IMR-90 (cell line): ENCODE results near the gene DOK3. TPM values are rescaled to one million over a fixed set of nuclear protein-coding genes. Genes with fewer than 3 reads are reported as not detected.

Source experiments
- ATAC-seq: fragments of 200-7000 bp; cut with Tn5 transposase; 2 replicates; pipeline ENCODE4 v1.9.1; 2020; ENCODE audit warnings: low read depth, mild to moderate bottlenecking, moderate library complexity
- BruUV-seq: library from RNA; stranded (reverse); fragments of 400-500 nt; replicated peaks from 2 replicates; lab custom pipeline; 2021; lab: Mats Ljungman, UMichigan
- CTCF ChIA-PET: fragments of 300-600 bp; formaldehyde crosslinking; extraction: SDS; loops from one replicate; lab custom pipeline; 2021; ENCODE audit warnings: antibody characterized with exemption; lab: Yijun Ruan, JAX
- POLR2A ChIA-PET: fragments of 300-600 bp; sonication (Branson Sonifier 250); formaldehyde crosslinking; loops from one replicate; lab custom pipeline; 2022; ENCODE audit warnings: antibody characterized with exemption; ENCODE audit not compliant: unreplicated experiment; lab: Charles Lee
- DNase-seq: peaks from one replicate; pipeline ENCODE4 v3.0.0; 2013
- H2AFZ ChIP-seq: replicated peaks from 2 replicates; pipeline ENCODE3; 2013; ENCODE audit warnings: low read length, mild to moderate bottlenecking; ENCODE audit not compliant: poor library complexity
- H2AK5ac ChIP-seq: 2 replicates; pipeline ENCODE4 v1.6.1; 2013; ENCODE audit warnings: low read depth, low read length, inconsistent platforms
- H2AK9ac ChIP-seq: replicated peaks from 2 replicates; pipeline ENCODE3; 2013; ENCODE audit warnings: mild to moderate bottlenecking, low read depth, low read length, moderate library complexity; ENCODE audit not compliant: poor library complexity
- H2BK120ac ChIP-seq: 2 replicates; pipeline ENCODE4 v1.6.1; 2013; ENCODE audit warnings: low read depth, low read length, inconsistent platforms
- H2BK15ac ChIP-seq: 3 replicates; pipeline ENCODE4 v1.6.1; 2013; ENCODE audit warnings: low read depth, low read length, inconsistent platforms
- H2BK20ac ChIP-seq: 2 replicates; pipeline ENCODE4 v1.6.1; 2013; ENCODE audit warnings: low read depth, mild to moderate bottlenecking, inconsistent platforms, low read length, moderate library complexity
- H2BK5ac ChIP-seq: 2 replicates; pipeline ENCODE4 v1.6.1; 2013; ENCODE audit warnings: mild to moderate bottlenecking, low read depth, low read length, inconsistent platforms; ENCODE audit not compliant: poor library complexity, severe bottlenecking
- H3K14ac ChIP-seq: replicated peaks from 2 replicates; pipeline ENCODE4 v1.6.1; 2013; ENCODE audit warnings: low read depth, low read length, inconsistent platforms
- H3K18ac ChIP-seq: 2 replicates; pipeline ENCODE4 v1.6.1; 2013; ENCODE audit warnings: low read depth, low read length, control low read depth
- H3K23ac ChIP-seq: 2 replicates; pipeline ENCODE4 v1.6.1; 2013; ENCODE audit warnings: low read depth, low read length, inconsistent platforms
- H3K27ac ChIP-seq: 2 replicates; pipeline ENCODE4 v1.5.1; 2013; ENCODE audit warnings: mild to moderate bottlenecking, control low read depth, low read length; ENCODE audit not compliant: insufficient read depth
- H3K27me3 ChIP-seq: 2 replicates; pipeline ENCODE4 v1.6.1; 2013; ENCODE audit warnings: low read length; ENCODE audit not compliant: control insufficient read depth, insufficient read depth
- H3K36me3 ChIP-seq: 2 replicates; pipeline ENCODE4 v1.6.1; 2013; ENCODE audit warnings: low read length, mixed read lengths; ENCODE audit not compliant: control insufficient read depth, insufficient read depth
- H3K4ac ChIP-seq: 2 replicates; pipeline ENCODE4 v1.6.1; 2013; ENCODE audit warnings: low read depth, low read length, inconsistent platforms
- H3K4me1 ChIP-seq: 2 replicates; pipeline ENCODE4 v1.6.1; 2013; ENCODE audit warnings: low read length, mixed read lengths; ENCODE audit not compliant: control insufficient read depth, insufficient read depth
- H3K4me2 ChIP-seq: 2 replicates; pipeline ENCODE4 v1.6.1; 2013; ENCODE audit warnings: low read depth, mild to moderate bottlenecking, control low read depth, low read length, moderate library complexity
- H3K4me3 ChIP-seq: 2 replicates; pipeline ENCODE4 v1.5.1; 2013; ENCODE audit warnings: low read depth, mild to moderate bottlenecking, control low read depth, low read length, moderate library complexity; ENCODE audit not compliant: insufficient read depth
- H3K56ac ChIP-seq: 2 replicates; pipeline ENCODE4 v1.6.1; 2013; ENCODE audit warnings: low read length, inconsistent platforms; ENCODE audit not compliant: insufficient read depth; ENCODE audit errors: extremely low read depth
- H3K79me1 ChIP-seq, 2 experiments: 2 replicates each; pipeline ENCODE4 v1.6.1; 2013; ENCODE audit warnings: low read length in 2 of 2, inconsistent platforms in 1 of 2, low read depth in 1 of 2
- H3K9ac ChIP-seq: 2 replicates; pipeline ENCODE4 v1.6.1; 2013; ENCODE audit warnings: low read depth, low read length, control low read depth
- H3K9me1 ChIP-seq: 2 replicates; pipeline ENCODE4 v1.6.1; 2013; ENCODE audit warnings: low read length, inconsistent platforms; ENCODE audit not compliant: insufficient read depth
- H3K9me3 ChIP-seq: 2 replicates; pipeline ENCODE4 v1.6.1; 2013; ENCODE audit warnings: low read length; ENCODE audit not compliant: control insufficient read depth, insufficient read depth
- H4K20me1 ChIP-seq: 2 replicates; pipeline ENCODE4 v1.6.1; 2013; ENCODE audit warnings: low read length, inconsistent platforms; ENCODE audit not compliant: insufficient read depth
- H4K5ac ChIP-seq: 2 replicates; pipeline ENCODE4 v1.6.1; 2013; ENCODE audit warnings: mild to moderate bottlenecking, low read depth, low read length, control low read depth
- H4K8ac ChIP-seq, 2 experiments: 2 replicates each; pipeline ENCODE4 v1.6.1; 2013; ENCODE audit warnings: low read depth in 2 of 2, low read length in 2 of 2, control low read depth in 1 of 2, inconsistent platforms in 1 of 2
- H4K91ac ChIP-seq: 2 replicates; pipeline ENCODE4 v1.6.1; 2013; ENCODE audit warnings: low read depth, low read length, inconsistent platforms; ENCODE audit not compliant: insufficient read depth
- MXI1 ChIP-seq: IDR thresholded peaks from 2 replicates; pipeline ENCODE4 v1.6.1; 2012; ENCODE audit warnings: low read depth, mild to moderate bottlenecking, low read length, moderate library complexity, borderline replicate concordance
- POLR2A ChIP-seq: IDR thresholded peaks from 2 replicates; pipeline ENCODE4 v1.6.1; 2012; ENCODE audit warnings: mild to moderate bottlenecking, low read depth, low read length
- WGBS, 2 experiments: methylation state at CpG; one replicate each; pipeline versions ENCODE4 v1.1.5 to v1.1.7; 2013; ENCODE audit warnings: missing lambda C conversion rate in 2 of 2; ENCODE audit not compliant: insufficient read length in 1 of 2; ENCODE audit errors: extremely low coverage in 2 of 2; 5-methylcytosine and 5-hydroxymethylcytosine counted together
- dilution Hi-C: fragments of 300-500 bp; cut with HindIII; formaldehyde crosslinking; loops from one replicate; pipeline ENCODE4 v1.14.3; 2018; ENCODE audit warnings: low sequenced_read_pairs; ENCODE audit not compliant: unreplicated experiment
- in situ Hi-C: fragments of 300-500 bp; cut with MboI; formaldehyde crosslinking; loops from 3 replicates; pipeline ENCODE4 v1.14.3; 2019; ENCODE audit warnings: low sequenced_read_pairs, inconsistent platforms, mixed read lengths
- intact Hi-C: fragments of 100-400 bp; cut with micrococcal nuclease; formaldehyde crosslinking; loops from 2 replicates; pipeline ENCODE4 v1.10.0; 2022
- polyA plus RNA-seq, 3 experiments: library from polyadenylated mRNA; depleted of rRNA; stranded (reverse); fragments of >200 nt; gene quantifications; 2 replicates each; pipeline ENCODE4 v1.2.3, GENCODE V29; 2012; ENCODE audit warnings: low replicate concordance in 1 of 3
- total RNA-seq: library from RNA; depleted of rRNA; stranded (reverse); fragments of >200 nt; gene quantifications from 2 replicates; pipeline ENCODE4 v1.2.3, GENCODE V29; 2012

DOK3 gene
- total and polyA plus RNA-seq, 2 of the 4 experiments (the other 2 are of a cell fraction), result 0.54 to 3.9 TPM

DNA sequence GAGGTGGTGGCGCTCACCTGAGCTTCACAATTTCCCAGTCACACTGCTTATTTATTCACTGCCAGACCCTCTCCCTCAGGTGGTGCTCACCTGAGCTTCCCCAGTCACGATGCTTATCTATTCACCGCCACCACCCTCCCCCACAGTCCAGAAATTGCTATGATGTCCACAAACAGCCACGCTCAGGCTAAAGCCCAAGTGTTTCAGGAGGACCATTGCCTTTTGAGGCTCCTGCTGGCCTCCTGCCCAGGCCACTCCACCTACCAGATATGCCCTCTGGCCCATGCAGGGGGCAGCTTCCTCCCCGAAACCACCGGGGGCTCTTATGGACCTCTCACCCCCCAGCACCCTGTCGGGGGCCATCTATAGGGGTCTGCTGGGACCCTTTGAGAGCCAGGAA, 16.8 kb downstream of the DOK3 start:
- DNase-seq (no peak), ATAC-seq (no peak)
- H4K8ac ChIP-seq, result no peak overlapping the region; a peak in 1 of 4 replicates
- H3K4me3 ChIP-seq, result no peak overlapping the region
- peaks cover 28 to 74% of the 10 kb centered on the region in 2 experiments for H3K79me1 ChIP-seq
- no peak overlapping the region; the same call in 1 of the 2 replicates for H3K4me2 ChIP-seq
- H2BK20ac ChIP-seq, result no peak overlapping the region
- in situ Hi-C loops, result no loop called here
- peaks cover 92% of the 10 kb centered on the region for H4K20me1 ChIP-seq
- intact Hi-C loops, result no loop called here
- H3K9ac ChIP-seq, result no peak overlapping the region
- H2AFZ ChIP-seq, result no peak overlapping the region
- H2AK5ac ChIP-seq, result peak overlapping the region; percentile 66
- no peak overlapping the region; the same call in 1 of the 2 replicates for H3K23ac ChIP-seq
- no TSS peak for BruUV-seq
- no peak overlapping the region; the same call in 1 of the 2 replicates for H3K56ac ChIP-seq
- 69% methylated on average over 3 of the region's 7 CpGs; no CpG with 5 or more reads in 1 of the 2 experiments for WGBS, 2 experiments
- H2BK120ac ChIP-seq, result no peak overlapping the region
- H3K27ac ChIP-seq, result peak overlapping the region; percentile 100
- H4K5ac ChIP-seq, result no peak overlapping the region; the same call in 1 of the 2 replicates
- H3K27me3 ChIP-seq, result no peaks in the 10 kb centered on the region
- H4K91ac ChIP-seq, result no peak overlapping the region
- peaks cover 72% of the 10 kb centered on the region for H3K36me3 ChIP-seq
- TF ChIP-seq MXI1 (no peak), POLR2A (peak; percentile 30; the same call in 1 of the 2 replicates)
- H3K18ac ChIP-seq, result no peak overlapping the region
- no peaks in the 10 kb centered on the region for H3K9me3 ChIP-seq
- ChIA-PET CTCF (no interaction called here), POLR2A (interaction anchor here (0.8 kb wide), 1 partner anchor 16 kb away, joined by 3 read pairs; no protein-coding TSS in a partner anchor)
- dilution Hi-C loops, result no loop called here
- peak overlapping the region; percentile 100 for H2BK5ac ChIP-seq
- peaks cover 25% of the 10 kb centered on the region for H3K4me1 ChIP-seq
- no peak overlapping the region for H2BK15ac ChIP-seq
- H2AK9ac ChIP-seq, result peak overlapping the region; percentile 95
- peaks cover 6% of the 10 kb centered on the region for H3K9me1 ChIP-seq
- H3K4ac ChIP-seq, result peak overlapping the region; percentile 46
- no peak overlapping the region for H3K14ac ChIP-seq
